DND-41 (cell line): ENCODE results near the gene PSMD14.

Experiments used
- CTCF ChIP-seq: IDR thresholded peaks from 2 replicates; pipeline ENCODE4 v1.5.1; 2012; ENCODE audit warnings: borderline replicate concordance, low read length, moderate library complexity, mild to moderate bottlenecking; ENCODE audit not compliant: poor library complexity, severe bottlenecking; ENCODE audit errors: extremely low read depth
- EZH2 ChIP-seq: IDR thresholded peaks from 3 replicates; pipeline ENCODE4 v1.6.1; 2012; ENCODE audit warnings: borderline replicate concordance, low read depth, mild to moderate bottlenecking, moderate library complexity, low read length, inconsistent platforms; ENCODE audit not compliant: severe bottlenecking

GRCh38 chr2:161335626-161336025 lies 27.4 kb downstream of the PSMD14 start:
- TF ChIP-seq CTCF (no peak), EZH2 (no peak)
